Activated gamma-delta T cell treated with Interleukin-2 at 50 U/mL for 16 hours (primary cell): Measurements from ENCODE around the gene PHF8.

ENCODE experiments used
- DNase-seq: peaks from one replicate; pipeline ENCODE4 v3.0.0-alpha.2; 2020

PHF8 gene

GRCh38 chrX:54012830-54013500, 31.3 kb downstream of the PHF8 start:
- DNase-seq, result no peak

DNA sequence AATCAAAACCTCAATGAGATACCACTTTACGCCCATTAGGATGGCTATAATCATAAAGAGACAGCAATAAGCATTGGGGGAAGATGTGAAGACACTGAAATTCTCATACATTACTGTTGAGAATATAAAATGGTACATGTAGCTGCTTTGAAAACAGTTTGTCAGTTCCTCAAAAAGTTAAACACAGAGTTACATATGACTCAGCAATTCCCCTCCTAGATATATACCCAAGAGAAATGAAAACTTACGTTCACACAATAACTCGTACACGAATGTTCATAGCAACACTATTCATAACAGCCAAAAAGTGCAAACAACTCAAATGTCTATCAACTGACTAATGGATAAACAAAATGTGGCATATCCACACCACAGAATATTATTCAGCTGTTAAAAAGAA, 36.6 kb downstream of the PHF8 start:
- DNase-seq, result no peak

DNA sequence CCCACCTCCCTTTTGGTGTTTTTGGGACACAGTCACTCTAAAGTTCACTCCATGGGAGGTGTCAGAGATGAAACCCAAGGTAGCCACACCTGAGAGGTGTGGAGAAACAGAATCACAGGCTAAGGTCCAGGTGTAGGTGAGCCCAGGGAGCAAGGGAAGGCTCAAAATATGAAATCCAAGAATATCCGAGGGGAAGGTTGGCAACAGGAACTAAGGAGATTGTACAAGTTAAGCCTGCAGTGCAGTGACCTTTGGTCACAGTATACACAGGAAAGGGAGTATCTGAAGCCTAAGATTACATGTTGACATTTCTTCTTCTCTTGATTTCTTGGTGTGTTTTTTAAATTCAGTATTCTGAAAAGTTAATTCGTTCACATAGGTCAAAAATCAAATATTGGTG, 46.5 kb downstream of the PHF8 start:
- no peak for DNase-seq

GRCh38 chrX:53992589-53992988, 51.7 kb downstream of the PHF8 start:
- DNase-seq, result no peak

GRCh38 chrX:53990171-53990570, 54.1 kb downstream of the PHF8 start:
- no peak for DNase-seq

DNA sequence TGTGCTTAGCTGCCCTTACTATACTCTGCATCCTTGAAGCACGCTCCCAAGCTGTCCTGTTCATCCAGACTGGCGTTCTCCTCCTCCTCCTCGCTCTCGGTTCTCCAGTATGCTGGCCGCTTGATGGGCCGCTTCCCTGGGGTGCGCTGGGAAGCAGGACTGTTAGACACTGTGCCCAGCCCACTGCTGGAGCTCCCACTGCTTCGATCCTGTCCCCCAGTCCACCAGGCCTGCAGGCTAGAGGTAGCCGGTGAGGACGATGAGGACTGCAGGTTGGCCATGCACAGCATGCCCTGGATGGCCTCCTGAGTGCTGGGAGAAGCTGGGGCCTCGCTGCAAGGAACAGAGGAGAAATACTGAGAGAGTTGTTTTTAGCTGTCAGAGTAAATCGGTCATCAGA, 59.4 kb downstream of the PHF8 start:
- no peak for DNase-seq

DNA sequence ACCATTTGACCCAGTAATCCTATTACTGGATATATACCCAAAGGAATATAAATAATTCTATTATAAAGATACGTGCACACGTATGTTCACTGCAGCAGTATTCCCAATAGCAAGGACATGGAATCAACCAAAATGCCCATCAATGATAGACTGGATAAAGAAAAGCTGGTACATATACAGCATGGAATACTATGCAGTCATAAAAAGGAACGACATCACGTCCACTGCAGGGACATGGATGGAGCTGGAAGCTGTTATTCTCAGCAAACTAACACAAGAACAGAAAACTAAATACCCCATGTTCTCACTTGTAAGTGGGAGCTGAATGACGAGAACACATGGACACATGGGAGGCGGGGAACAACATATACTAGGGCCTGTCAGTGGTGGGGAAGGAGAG, 69.7 kb downstream of the PHF8 start:
- no peak for DNase-seq

GRCh38 chrX:53969540-53969939, 74.7 kb downstream of the PHF8 start:
- DNase-seq, result no peak

DNA sequence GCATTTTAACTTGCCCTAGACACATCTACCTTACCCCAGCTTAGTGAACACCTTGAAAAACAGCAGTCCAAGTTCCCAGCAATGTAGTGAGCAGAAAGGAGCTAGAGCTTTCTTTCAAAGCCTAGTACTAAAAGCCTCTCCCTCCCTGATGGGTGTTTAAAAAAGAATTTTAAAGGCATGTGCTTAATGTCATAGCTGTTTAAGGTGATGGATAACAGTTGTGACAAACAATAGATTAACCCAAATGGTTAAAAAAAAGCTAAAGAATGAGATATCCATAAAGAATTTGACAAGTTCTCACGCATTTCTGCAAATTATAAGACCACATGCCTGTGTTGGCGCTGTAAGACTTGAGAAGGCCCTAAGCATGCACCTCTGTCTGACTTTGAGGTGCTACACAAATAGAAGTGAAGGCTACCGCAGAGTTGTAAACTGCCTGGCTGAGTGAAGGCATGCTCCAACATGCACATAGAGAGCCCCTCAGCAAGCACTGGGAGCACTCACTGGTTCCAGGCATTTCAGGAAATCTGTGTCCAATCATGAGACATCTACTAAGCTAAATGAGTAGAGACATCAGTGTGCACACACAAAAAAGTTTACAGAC, 94.0 kb downstream of the PHF8 start:
- DNase-seq, result no peak

GRCh38 chrX:53940180-53940579, 104.1 kb downstream of the PHF8 start:
- no peak for DNase-seq

- DNase-seq, result no peak
Observed at GRCh38 chrX:53939127-53939526, 105.1 kb downstream of the PHF8 start.

GRCh38 chrX:53930515-53931380, 113.5 kb downstream of the PHF8 start:
- DNase-seq, result no peak

GRCh38 chrX:53926030-53926429, 118.2 kb downstream of the PHF8 start:
- DNase-seq, result no peak

- DNase-seq, result no peak
Observed at GRCh38 chrX:53918702-53919101, 125.6 kb downstream of the PHF8 start.

- no peak for DNase-seq
Observed at GRCh38 chrX:53900623-53901022, 143.7 kb downstream of the PHF8 start.

DNA sequence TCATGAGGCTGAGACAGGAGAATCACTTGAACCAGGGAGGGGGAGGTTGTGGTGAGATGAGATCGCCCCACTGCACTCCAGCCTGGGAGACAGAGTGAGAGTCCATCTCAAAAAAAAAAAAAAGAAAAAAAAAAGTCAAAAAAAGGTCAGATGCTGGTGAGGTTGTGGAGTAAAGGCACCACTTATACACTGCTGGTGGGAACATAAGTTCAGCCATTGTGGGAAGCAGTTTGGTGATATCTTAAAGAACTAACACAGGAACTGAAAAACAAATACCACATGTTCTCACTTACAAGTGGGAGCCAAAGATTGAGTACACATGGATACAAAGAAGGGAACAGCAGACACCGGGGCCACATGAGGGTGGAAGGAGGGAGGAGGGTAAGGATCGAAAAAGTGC, 149.0 kb downstream of the PHF8 start:
- DNase-seq, result no peak
